Measurements from ENCODE around the gene BLACAT1.

GRCh38 chr1:205480349-205480985, 24.6 kb upstream of the BLACAT1 start:
- no peak for TF ChIP-seq CHD2 (IDR thresholded peaks at IDR 0.05; ENCODE audit: low read length)
- no peak for TF ChIP-seq YY1 (IDR thresholded peaks at IDR 0.05; ENCODE audit: low read depth, low read length)
- TF ChIP-seq CTCF (IDR thresholded peaks at IDR 0.05; ENCODE audit: control extremely low read depth in 1 of 3, insufficient read depth in 1 of 3, low read depth in 1 of 3, low read length in 3 of 3) = no peak
- TF ChIP-seq JUN (IDR thresholded peaks at IDR 0.05; ENCODE audit: low read depth, low read length) = no peak
- no peak for TF ChIP-seq BACH1 (IDR thresholded peaks at IDR 0.05; ENCODE audit: low read length)
- TF ChIP-seq MAX (IDR thresholded peaks at IDR 0.05) = 0 out of 2 replicates have a peak, but pooled peaks have one; percentile 10
- no peak for TF ChIP-seq BRCA1 (IDR thresholded peaks at IDR 0.05; ENCODE audit: low read depth, low read length)
- no peak for TF ChIP-seq POLR2A (IDR thresholded peaks at IDR 0.05; ENCODE audit: control extremely low read depth in 1 of 2, low read depth in 2 of 2, low read length in 2 of 2)
- no peak for TF ChIP-seq ASH2L (IDR thresholded peaks at IDR 0.05; ENCODE audit: low read length)
- no peak for TF ChIP-seq SP1 (IDR thresholded peaks at IDR 0.05; ENCODE audit: low read depth, low read length)
- TF ChIP-seq E2F6 (IDR thresholded peaks at IDR 0.05) = no peak
- TF ChIP-seq EZH2 (IDR thresholded peaks at IDR 0.05; ENCODE audit: low read depth, low read length, severe bottlenecking) = no peak
